Body of pancreas (tissue), 4 donors: ENCODE measurements around the gene KRTAP10-2. TPM values are rescaled to one million over a fixed set of nuclear protein-coding genes. Genes with fewer than 3 reads are reported as not detected.
A peak's percentile ranks its signal among the peaks of the same experiment; 100 is the strongest.

ENCODE experiments used
- ATAC-seq: fragments of 150-250 bp; one replicate; pipeline ENCODE4 v1.9.1; 2016
- DNase-seq, 4 donors: peaks; one replicate each; pipeline ENCODE4 v3.0.0-alpha.2; 2019
- H3K27ac ChIP-seq, 4 donors: fragments of 200-600 bp; sonication (generic); 1 replicate in 3 of 4; 2 replicates in 1 of 4; pipeline versions ENCODE4 v1.5.1 to v1.6.1; 2016 to 2019; ENCODE audit warnings: mild to moderate bottlenecking in 1 of 4, mixed read lengths in 1 of 4, moderate library complexity in 1 of 4
- H3K27me3 ChIP-seq, 2 donors: fragments of 200-600 bp; sonication (generic); one replicate each; pipeline ENCODE4 v1.6.0; 2016; ENCODE audit warnings: mild to moderate bottlenecking in 1 of 2
- H3K36me3 ChIP-seq, 2 donors: fragments of 200-600 bp; sonication (generic); replicated peaks in 1 of 2; 2 replicates each; pipeline ENCODE4 v1.5.1; 2016; ENCODE audit warnings: low read depth in 2 of 2; ENCODE audit not compliant: insufficient read depth in 1 of 2
- H3K4me1 ChIP-seq: fragments of 200-600 bp; sonication (generic); one replicate; pipeline ENCODE4 v1.6.0; 2016
- H3K4me3 ChIP-seq, 2 donors: fragments of 200-600 bp; sonication (generic); 1 replicate in 1 of 2; 2 replicates in 1 of 2; pipeline ENCODE4 v1.5.1; 2016 to 2019
- H3K9me3 ChIP-seq, 3 donors: fragments of 200-600 bp; sonication (generic); 1 replicate in 2 of 3; 2 replicates in 1 of 3; pipeline ENCODE4 v1.5.1; 2016
- POLR2A ChIP-seq, 3 donors: fragments of 450-650 bp; IDR thresholded peaks; one replicate each; pipeline ENCODE4 v1.6.1; 2016; ENCODE audit warnings: antibody characterized with exemption in 3 of 3, mild to moderate bottlenecking in 2 of 3
- WGBS, 2 donors: methylation state at CpG; one replicate each; pipeline ENCODE4 v1.1.5; 2017; 5-methylcytosine and 5-hydroxymethylcytosine counted together
- intact Hi-C: fragments of 100-400 bp; cut with DNase I; formaldehyde crosslinking; loops from one replicate; pipeline ENCODE4 v1.15.1; 2023
- total RNA-seq, 2 donors: library from RNA; depleted of rRNA; stranded (reverse); fragments of >200 nt; gene quantifications; one replicate each; pipeline ENCODE4 v1.1.0, GENCODE V29; 2016
- TF ChIP-seq, protein P1 (sequence below), 7 experiments: fragments of 450-650 bp in 4 of 7; fragments of 200-600 bp in 3 of 7; sonication (generic) in 3 of 7; IDR thresholded peaks; one replicate each; pipeline ENCODE4 v1.5.1; 2016 to 2019; ENCODE audit warnings: antibody characterized with exemption in 7 of 7

The KRTAP10-2 gene
- total RNA-seq, 2 donors from 2014 or later: not detected

DNA sequence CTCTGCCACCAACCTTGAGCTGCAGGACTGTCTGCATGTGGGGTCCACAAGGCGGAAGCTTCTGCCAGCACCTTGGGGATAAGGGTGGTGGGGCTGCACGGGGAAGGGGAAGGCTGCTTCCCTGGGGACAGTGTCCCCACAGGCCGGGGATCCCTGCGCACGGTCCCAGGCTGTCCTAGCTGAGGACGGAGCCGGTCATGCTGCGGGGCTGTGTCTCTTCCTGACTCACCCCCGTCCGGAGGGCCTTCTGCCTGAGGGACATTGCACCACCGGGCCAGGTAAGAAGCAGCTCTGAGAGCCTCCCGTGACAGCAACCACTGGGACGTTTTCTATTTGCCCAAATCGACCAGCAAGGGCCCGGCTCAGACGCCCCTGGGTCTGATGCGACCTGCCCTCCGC is 41.2 kb downstream of the KRTAP10-2 start:
- no peaks in the 10 kb centered on the region for H3K36me3 ChIP-seq
- no peak overlapping the region for H3K4me3 ChIP-seq
- H3K4me1 ChIP-seq: peaks cover 14% of the 10 kb centered on the region
- H3K27me3 ChIP-seq: no peaks in the 10 kb centered on the region
- DNase-seq (no peak), ATAC-seq (no peak)
- 0 to 34% methylated on average over 7 to 18 of the region's 18 CpGs for WGBS, 2 donors
- intact Hi-C loops: loop anchor here (10.0 kb wide), 1 partner anchor 295 kb away; the partner anchor contains the start of gene UBE2G2
- no peak overlapping the region for H3K27ac ChIP-seq
- TF ChIP-seq, protein P1, sequence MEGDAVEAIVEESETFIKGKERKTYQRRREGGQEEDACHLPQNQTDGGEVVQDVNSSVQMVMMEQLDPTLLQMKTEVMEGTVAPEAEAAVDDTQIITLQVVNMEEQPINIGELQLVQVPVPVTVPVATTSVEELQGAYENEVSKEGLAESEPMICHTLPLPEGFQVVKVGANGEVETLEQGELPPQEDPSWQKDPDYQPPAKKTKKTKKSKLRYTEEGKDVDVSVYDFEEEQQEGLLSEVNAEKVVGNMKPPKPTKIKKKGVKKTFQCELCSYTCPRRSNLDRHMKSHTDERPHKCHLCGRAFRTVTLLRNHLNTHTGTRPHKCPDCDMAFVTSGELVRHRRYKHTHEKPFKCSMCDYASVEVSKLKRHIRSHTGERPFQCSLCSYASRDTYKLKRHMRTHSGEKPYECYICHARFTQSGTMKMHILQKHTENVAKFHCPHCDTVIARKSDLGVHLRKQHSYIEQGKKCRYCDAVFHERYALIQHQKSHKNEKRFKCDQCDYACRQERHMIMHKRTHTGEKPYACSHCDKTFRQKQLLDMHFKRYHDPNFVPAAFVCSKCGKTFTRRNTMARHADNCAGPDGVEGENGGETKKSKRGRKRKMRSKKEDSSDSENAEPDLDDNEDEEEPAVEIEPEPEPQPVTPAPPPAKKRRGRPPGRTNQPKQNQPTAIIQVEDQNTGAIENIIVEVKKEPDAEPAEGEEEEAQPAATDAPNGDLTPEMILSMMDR (IDR thresholded peaks at IDR 0.05): no peak
- TF ChIP-seq POLR2A (IDR thresholded peaks at IDR 0.05): no peak
- no peaks in the 10 kb centered on the region for H3K9me3 ChIP-seq

DNA sequence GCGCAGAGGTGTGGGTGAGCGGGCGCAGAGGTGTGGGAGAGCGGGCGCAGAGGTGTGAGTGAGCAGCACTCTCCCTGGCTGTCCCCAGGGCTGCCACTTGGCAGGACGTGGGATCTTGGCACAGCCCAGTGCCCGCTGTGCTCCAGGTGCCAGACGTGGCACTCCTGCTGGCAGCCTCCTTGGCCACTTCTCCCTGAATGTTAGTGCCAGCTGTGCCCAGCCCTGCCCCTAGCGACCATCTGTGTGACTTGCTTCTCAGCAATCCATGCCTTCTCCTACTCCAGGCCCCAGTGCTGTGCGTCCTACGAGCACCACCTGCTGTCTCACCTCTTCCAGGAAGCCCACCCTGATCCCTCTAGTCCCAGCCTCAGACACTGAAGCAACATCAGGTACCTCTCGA is 41.8 kb downstream of the KRTAP10-2 start:
- 28 to 41% methylated on average over 9 to 12 of the region's 12 CpGs for WGBS, 2 donors
- H3K4me1 ChIP-seq: peaks cover 14% of the 10 kb centered on the region
- H3K36me3 ChIP-seq: no peaks in the 10 kb centered on the region
- no peak for TF ChIP-seq POLR2A (IDR thresholded peaks at IDR 0.05)
- TF ChIP-seq, protein P1 (IDR thresholded peaks at IDR 0.05): peak in 6 of 7 experiments; percentile 27 to 90 (median 79)
- H3K27me3 ChIP-seq: no peaks in the 10 kb centered on the region
- ATAC-seq (peak; percentile 95), DNase-seq (peak; percentile 93 to 96 (median 96))
- intact Hi-C loops: no loop called here
- H3K9me3 ChIP-seq: no peaks in the 10 kb centered on the region
- H3K27ac ChIP-seq: no peak overlapping the region
- no peak overlapping the region for H3K4me3 ChIP-seq

GRCh38 chr21:44508711-44509445 is 42.4 kb downstream of the KRTAP10-2 start:
- no peak overlapping the region for H3K4me3 ChIP-seq
- H3K27me3 ChIP-seq: no peaks in the 10 kb centered on the region
- peaks cover 14% of the 10 kb centered on the region for H3K4me1 ChIP-seq
- no peaks in the 10 kb centered on the region for H3K9me3 ChIP-seq
- H3K36me3 ChIP-seq: no peaks in the 10 kb centered on the region
- H3K27ac ChIP-seq: no peak overlapping the region
- TF ChIP-seq, protein P1 (IDR thresholded peaks at IDR 0.05): no peak
- no peak for TF ChIP-seq POLR2A (IDR thresholded peaks at IDR 0.05)
- ATAC-seq (no peak), DNase-seq (no peak)
- intact Hi-C loops: no loop called here
- 80 to 85% methylated on average over 17 to 30 of the region's 30 CpGs for WGBS, 2 donors

DNA sequence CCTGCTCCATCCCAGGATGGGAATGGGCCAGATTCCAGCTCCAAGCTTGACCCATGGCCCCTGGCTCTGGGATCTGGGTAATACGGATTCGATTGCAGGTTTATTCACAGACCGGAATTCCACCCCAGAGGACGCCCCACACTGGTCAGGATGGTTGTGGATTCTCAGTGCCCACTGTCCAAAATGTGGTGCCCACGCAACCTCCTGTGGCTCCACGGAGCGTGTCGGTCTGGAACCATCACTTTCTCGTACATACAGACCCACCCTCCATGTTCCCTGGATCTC is 42.9 kb downstream of the KRTAP10-2 start:
- TF ChIP-seq, protein P1 (IDR thresholded peaks at IDR 0.05): no peak
- TF ChIP-seq POLR2A (IDR thresholded peaks at IDR 0.05): no peak
- intact Hi-C loops: no loop called here
- Histone ChIP-seq H3K27ac (no peak overlapping the region), H3K4me3 (no peak overlapping the region), H3K4me1 (peaks cover 14% of the 10 kb centered on the region), H3K9me3 (no peaks in the 10 kb centered on the region), H3K27me3 (no peaks in the 10 kb centered on the region), H3K36me3 (no peaks in the 10 kb centered on the region)
- ATAC-seq (no peak), DNase-seq (no peak)
- WGBS, 2 donors: 78 to 89% methylated on average over 9 of the region's 9 CpGs
